Hypothalamus (tissue), 51 donors: ENCODE data around the gene CRPPA.
"Not testable (repeated sequence)": the region's sequence is repeated elsewhere in the genome, so short reads cannot be mapped to it uniquely, and the experiment has no call there.

Experiments used
- DNase-seq, 51 donors: peaks; one replicate each; lab custom pipeline; 2025; lab: John Stamatoyannopoulos, UW

Gene CRPPA

GRCh38 chr7:16421333-16422102 lies at the start of gene CRPPA:
CRPPA (minus strand) TSS chr7:16421538; CDS start chr7:16421322, 216 bp downstream.
- DNase-seq, result peak in 32 of 51 donors; percentile 11 to 80 (median 56)

DNA sequence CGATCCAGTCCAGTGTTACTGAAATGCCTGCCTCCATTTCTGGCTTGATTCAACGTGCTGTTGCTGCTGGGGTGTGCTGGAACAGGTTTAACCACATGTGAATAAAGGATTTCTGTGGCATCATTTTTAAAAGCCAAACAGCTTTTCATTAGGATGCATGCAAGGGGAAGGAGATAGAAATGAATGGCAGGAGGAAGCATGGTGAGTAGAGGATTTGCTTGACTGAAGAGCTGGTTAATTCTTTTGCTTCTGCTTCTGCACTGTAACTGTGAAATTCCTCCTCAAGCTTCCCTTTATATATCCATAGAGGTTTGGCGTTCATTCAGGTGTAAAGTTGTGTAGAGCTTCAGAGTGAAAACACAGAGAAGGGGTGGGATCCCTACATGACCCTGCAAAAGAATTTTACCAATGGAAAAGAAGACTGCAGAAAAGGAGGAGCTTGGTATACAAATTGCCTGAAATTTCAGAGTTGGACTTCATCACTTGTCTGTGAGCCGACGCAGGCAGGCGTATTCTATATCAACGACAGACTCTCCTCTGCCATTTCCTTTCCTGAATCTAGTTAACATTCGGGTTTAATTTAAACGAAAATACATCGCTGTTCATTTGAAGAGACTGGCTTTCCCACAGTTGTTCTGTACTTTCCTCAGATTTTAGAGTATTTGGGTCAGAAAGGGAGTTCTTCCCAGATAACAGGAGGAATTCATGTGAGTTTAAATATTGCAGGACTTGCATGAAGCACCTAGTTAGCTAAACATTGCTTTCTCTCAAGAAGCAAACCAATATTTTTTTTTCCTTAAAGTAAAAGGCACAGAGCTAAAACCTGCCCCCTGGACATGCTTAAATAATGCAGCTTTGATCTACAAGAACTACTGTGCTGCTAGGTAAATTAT lies 44.4 kb upstream of the CRPPA start, which contains the start of gene SOSTDC1:
SOSTDC1 (minus strand) TSS at position 270 of the 893 bp plus-strand sequence; CDS start at position 200, 70 bp downstream.
- DNase-seq, result peak in 1 of 51 donors; percentile 5

- no peak for DNase-seq
These were observed 42.8 kb upstream of the CRPPA start for GRCh38 chr7:16463949-16464715.

DNA sequence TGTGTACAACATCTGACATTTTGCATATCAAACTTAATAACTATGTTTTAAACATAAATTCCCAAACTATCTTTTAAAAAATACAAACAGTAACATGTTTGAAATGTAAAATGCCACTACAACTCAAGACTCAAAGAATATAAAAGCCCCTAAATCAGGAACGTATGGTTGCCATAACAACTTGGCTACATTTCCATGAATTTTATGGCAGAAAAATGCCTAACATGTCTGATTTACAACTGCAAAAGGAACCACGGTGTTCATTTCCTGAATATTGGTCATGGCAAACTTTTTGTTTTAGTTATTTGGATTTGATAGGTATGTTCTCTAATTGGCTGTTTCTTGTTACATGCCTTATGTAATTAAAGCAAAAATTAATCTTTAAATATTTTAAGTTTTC lies 42.2 kb upstream of the CRPPA start:
- DNase-seq, result no peak

DNA sequence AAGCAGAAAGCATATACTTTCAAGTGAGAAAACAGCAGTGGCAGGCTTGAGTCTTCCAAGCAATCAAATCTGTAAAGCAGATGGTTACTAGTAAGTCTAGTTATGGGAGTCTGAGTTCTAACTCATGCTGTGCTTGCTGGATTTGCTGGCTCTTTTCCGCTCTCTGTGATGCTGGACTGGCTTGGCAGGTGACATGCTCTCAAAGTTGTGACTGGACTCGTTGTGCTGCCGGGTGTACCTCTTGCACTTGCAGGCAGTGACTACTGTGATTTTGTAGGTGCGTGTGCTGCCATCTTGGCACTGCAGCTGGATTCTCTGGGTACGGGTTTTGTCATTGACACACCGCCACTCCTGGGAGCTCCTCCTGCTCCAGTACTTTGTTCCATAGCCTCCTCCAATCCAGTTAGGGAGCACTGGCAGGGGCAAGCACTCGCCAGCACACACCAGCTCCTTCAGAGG lies 41.1 kb upstream of the CRPPA start:
- no peak for DNase-seq

DNA sequence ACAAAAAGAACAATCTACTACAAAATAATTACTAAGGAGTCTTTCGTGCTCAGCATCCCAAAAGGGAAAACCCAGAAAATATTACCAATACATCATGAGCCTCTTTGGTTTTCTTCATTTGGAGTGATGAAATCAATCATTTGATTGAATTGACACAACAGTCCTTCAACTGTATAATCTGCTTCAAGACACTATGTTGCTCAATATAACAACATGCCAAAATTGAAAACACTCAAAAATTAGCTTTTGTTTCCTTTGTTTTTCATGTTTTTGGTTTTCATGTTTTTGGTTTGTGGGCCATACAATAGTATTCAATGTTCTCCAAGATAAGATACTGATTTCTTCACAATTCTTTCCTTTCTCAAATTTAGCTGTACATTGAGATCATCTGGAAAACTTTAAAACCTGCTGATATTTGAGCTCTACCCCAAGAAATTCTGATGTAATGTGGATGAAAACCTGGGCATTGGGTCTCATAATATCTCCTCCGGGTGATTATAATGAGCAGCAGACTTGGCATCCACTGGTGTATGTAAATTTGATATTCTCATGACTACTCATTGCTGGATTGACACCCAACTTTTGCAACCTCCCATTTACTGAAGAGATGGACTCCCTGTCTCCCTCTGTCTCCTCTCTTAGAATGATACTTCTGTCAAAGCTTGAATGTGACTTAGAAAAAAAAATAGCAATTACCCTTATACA lies 39.6 kb upstream of the CRPPA start:
- DNase-seq, result no peak

DNA sequence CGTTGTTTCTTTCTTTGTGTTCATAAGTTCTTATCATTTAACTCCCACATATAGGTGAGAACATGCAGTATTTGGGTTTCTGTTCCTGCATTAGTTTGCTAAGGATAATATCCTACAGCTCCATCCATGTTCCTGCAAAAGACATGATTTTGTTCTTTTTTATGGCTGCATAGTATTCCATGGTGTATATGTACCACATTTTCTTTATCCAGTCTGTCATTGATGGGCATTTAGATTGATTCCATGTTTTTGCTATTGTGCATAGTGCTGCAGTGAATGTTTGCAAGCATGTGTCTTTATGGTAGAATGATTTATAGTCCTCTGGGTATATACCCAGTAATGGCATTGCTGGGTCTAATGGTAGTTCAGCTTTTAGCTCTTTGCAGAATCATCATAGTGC lies 35.0 kb upstream of the CRPPA start:
- DNase-seq, result not testable (repeated sequence)

GRCh38 chr7:16455591-16455990 lies 34.3 kb upstream of the CRPPA start:
- no peak for DNase-seq

DNA sequence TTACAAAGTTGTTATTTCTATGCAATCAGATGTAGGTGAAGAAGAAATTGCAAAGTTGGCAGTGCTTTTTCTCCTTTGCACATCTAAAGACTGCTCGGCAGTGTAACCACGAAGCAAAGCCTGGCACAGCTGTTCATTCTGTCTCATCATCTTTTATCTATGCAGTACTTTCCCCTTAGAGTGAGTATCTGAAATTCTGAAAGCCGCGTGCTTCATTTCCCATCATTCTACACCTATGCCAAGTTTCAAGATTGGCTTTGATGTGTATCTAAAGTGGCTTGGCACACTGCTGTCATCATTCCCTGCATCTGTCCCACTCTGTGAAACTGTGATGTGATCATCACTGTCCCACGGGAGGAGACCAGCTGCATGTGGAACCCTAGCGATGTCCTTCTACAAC lies 29.0 kb upstream of the CRPPA start:
- no peak for DNase-seq

DNA sequence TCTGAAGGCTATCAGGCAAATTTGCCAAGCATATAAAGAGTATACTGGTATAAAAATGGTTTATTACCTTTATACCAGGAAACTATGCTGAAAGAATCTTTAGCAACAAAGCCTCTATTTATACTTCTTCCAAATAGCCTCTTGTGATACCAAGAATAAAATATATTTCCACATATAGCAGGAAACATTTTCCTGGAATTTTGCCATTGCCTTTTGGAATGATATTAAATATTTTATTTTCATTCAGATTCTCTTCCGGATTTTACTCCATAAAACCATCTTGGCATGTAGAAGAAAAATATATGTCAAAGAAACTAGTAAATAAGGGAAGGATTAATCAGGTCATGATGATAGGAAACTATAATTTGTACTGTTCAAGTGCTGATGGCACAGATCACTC lies 26.5 kb upstream of the CRPPA start:
- DNase-seq, result no peak

DNA sequence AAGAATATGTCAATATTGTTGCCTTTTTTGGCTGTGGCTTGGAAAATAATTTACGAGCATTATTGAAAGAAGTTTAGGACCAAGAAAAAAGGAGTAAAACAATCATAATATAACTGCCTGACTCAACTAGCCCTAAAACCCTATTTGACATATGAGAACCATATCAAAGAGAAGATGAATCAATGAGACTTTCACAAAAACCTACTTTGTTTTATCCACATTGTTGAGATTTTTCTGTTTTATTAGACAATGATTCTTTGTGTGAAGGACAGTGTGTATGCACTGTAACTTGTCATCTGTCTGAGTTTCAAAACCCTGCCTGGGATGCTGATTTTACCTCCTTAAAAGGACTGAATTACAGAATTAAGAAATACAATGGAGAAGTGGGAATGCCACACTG lies 25.2 kb upstream of the CRPPA start:
- DNase-seq, result no peak

- DNase-seq, result not testable (repeated sequence)
These were observed 22.5 kb upstream of the CRPPA start for GRCh38 chr7:16443871-16444270.

DNA sequence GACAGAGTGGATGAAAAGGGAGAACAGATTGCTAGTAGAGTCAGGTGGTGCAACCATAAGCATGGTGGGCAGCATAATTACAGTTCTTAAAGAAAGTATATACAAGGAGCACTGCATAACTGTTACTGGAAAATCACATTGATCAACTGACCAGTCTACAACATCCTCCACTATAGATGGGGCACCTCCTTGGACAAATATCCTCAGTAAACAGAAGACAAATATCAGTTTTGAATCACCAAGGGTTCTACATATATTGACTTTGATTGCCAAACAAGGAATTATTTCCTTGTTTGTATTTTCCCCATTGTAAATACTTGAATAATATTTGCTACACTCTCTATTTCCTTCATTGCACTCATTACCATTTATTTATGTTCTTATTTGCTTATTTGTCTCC lies 17.6 kb upstream of the CRPPA start:
- DNase-seq, result no peak

- DNase-seq, result no peak
These were observed 15.0 kb upstream of the CRPPA start for GRCh38 chr7:16436306-16436705.

DNA sequence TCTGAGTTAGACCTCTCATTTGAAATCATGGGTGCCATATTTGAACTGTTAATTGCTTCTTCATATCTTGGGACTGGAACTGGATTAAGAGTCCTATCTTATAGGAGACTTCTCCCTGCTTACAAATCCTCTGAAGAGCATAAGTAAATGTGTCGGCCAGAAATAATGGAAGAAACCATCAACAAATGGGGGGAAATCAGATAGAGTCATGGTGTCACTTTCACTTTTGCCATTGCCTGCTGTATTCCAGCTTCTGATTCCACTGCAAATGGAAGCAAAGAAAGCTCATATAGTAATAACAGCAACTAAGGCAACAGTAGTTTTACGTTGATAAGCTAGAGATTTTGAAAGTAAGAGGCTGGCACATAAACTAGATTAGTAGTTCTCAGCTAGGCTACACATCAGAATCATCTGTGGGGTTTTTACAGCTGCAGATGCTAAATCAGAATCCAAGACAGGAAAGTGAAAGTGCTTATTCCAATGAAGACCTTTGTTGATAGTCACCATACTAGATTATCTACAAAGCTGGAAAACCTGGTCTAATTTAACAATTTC lies 12.3 kb upstream of the CRPPA start:
- DNase-seq, result no peak

GRCh38 chr7:16432425-16432731 lies 11.0 kb upstream of the CRPPA start:
- DNase-seq, result no peak

DNA sequence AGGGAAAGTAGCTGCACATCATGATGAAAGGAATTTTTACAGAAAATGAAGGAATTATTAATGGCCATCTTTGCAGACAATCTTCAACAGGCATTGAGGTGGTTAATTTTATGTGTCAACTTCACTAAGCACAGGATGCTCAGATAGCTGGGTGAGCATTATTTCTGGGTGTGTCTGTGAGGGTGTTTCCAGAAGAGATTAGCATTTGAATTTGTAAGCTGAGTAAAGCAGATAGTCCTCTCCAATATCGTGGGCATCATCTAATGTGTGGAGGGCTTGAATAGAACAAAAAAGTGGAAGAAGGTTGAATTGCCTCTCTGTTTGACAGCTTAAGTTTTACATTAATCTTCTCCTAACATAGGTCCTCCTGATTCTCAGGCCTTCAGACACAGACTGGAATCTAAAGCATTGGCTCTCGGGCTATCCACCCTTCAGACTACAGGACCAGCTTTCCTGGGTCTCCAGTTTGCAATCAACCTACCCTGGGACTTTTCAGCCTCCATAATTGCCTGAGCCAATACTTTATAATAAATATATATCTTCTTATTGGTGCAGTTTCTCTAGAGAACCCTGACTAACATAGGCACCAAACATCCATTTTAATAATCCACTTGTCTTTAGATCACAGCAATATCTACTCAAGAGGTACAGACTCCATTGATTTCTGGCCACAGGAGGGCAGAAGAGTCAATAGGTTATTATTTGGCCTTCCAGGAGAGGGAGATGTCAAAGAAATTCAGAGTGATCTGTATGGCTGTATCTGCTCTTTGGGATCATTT lies 10.5 kb upstream of the CRPPA start:
- DNase-seq, result peak in 14 of 51 donors; percentile 1 to 72 (median 14)

- DNase-seq, result no peak
These were observed 8.8 kb upstream of the CRPPA start for GRCh38 chr7:16430133-16430532.

GRCh38 chr7:16428672-16429071 lies 7.3 kb upstream of the CRPPA start:
- no peak for DNase-seq
